ENCODE results near the gene POLRMT. TPM values are rescaled to one million over a fixed set of nuclear protein-coding genes. Genes with fewer than 3 reads are reported as not detected.

POLRMT gene
- total and polyA plus RNA-seq, 4 donors = 10.1 to 76.6 (median 26.6) TPM

DNA sequence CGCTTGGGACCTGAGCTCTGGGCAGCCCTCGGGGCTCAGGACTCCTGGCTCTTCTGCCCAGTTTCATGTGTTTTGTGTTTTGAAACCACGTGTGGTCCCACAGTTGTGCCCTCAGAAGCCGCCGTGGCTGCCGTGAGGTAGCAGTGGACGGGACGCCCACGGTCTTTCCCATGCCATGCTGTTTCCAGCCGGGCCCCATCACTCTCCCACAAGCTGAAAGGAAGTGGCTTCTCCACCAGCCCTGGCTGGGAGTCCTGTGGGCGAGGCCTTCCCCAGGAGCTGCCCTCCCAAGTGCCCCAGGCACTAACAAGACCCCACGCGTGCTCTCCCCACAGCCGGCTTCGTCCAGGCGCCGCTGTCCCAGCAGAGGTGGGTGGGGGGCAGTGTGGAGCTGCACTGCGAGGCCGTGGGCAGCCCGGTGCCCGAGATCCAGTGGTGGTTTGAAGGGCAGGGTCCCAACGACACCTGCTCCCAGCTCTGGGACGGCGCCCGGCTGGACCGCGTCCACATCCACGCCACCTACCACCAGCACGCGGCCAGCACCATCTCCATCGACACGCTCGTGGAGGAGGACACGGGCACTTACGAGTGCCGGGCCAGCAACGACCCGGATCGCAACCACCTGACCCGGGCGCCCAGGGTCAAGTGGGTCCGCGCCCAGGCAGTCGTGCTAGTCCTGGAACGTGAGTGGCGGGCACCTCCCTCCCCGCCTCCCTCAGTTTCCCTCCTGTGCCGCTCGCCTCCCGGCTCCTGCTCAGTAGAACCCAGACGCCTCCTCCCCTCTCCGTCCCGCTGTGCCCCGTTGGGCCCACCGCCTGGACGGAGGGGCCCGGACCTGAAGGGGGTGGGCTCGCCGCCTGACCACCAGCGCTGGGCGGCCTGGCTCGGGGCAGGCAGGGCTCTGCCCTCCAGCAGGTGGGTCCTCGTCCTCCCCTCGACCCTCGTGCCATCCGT lies 55.6 kb downstream of the POLRMT start:
- Histone ChIP-seq H3K4me1 (ENCODE audit: control insufficient read depth in 1 of 2, insufficient read depth in 2 of 2, low read length in 2 of 2) (peaks cover 0 to 3% of the 10 kb centered on the region in 2 donors), H3K27me3 (ENCODE audit: control insufficient read depth in 1 of 2, insufficient read depth in 2 of 2, low read length in 1 of 2) (no peaks in the 10 kb centered on the region), H3K27ac (ENCODE audit: low read depth in 1 of 2, low read length in 2 of 2) (no peak overlapping the region), H3K9me3 (ENCODE audit: control insufficient read depth, low read length) (no peaks in the 10 kb centered on the region), H3K4me3 (ENCODE audit: low read length in 2 of 2) (no peak overlapping the region), H3K36me3 (ENCODE audit: control insufficient read depth in 1 of 2, insufficient read depth in 2 of 2, low read length in 1 of 2) (peaks cover 0 to 3% of the 10 kb centered on the region in 2 donors)
- DNase-seq (no peak), ATAC-seq (ENCODE audit: low FRiP score) (no peak)
- 90 to 93% methylated on average over 51 to 66 of the region's 66 CpGs for WGBS, 2 donors
- intact Hi-C loops (cut with DNase I) = no loop called here

DNA sequence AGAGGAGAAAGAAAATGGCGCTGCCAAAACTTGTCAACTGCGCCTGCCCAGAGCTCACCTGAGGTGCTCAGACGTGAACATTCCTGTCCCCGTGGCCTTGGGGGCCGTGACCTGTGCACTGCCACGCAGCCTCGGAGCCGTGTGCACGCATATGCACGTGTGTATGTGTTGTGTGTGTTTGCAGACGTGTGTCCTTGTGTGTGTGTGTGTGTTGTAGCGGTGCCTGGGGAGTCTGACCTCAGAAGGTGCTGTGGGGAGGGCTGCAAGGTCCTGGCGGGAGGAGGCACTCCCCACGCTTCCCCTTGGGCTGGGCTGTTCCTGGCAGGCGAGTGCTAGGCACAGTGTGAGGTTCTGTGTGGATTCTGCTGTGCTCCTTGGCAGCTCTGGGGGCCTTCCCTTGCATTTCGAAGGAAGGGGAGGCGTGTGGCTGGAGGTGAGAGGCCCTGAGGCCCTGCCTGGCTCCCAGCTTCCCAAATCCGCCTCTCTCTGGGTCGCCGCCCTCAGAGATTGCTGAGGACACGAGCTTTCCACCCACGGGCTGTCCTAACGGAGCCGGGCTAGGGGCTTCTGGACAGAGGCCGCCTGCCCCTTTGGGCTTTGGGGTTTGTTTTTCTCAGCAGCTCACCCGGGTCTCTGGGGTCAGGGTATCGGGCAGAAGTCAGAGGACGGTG lies 56.4 kb downstream of the POLRMT start:
- Histone ChIP-seq H3K4me1 (ENCODE audit: control insufficient read depth in 1 of 2, insufficient read depth in 2 of 2, low read length in 2 of 2) (peaks cover 0 to 3% of the 10 kb centered on the region in 2 donors), H3K9me3 (ENCODE audit: control insufficient read depth, low read length) (no peaks in the 10 kb centered on the region), H3K27me3 (ENCODE audit: control insufficient read depth in 1 of 2, insufficient read depth in 2 of 2, low read length in 1 of 2) (no peaks in the 10 kb centered on the region), H3K27ac (ENCODE audit: low read depth in 1 of 2, low read length in 2 of 2) (no peak overlapping the region), H3K4me3 (ENCODE audit: low read length in 2 of 2) (no peak overlapping the region), H3K36me3 (ENCODE audit: control insufficient read depth in 1 of 2, insufficient read depth in 2 of 2, low read length in 1 of 2) (peaks cover 0 to 1% of the 10 kb centered on the region in 2 donors)
- intact Hi-C loops (cut with DNase I) = no loop called here
- ATAC-seq (ENCODE audit: low FRiP score) = no peak
- no peak for DNase-seq
- 90% methylated on average over 27 to 28 of the region's 28 CpGs for WGBS, 2 donors

- Histone ChIP-seq H3K4me3 (ENCODE audit: low read length in 2 of 2) (no peak overlapping the region), H3K4me1 (ENCODE audit: control insufficient read depth in 1 of 2, insufficient read depth in 2 of 2, low read length in 2 of 2) (peaks cover 0 to 3% of the 10 kb centered on the region in 2 donors), H3K27me3 (ENCODE audit: control insufficient read depth in 1 of 2, insufficient read depth in 2 of 2, low read length in 1 of 2) (no peaks in the 10 kb centered on the region), H3K36me3 (ENCODE audit: control insufficient read depth in 1 of 2, insufficient read depth in 2 of 2, low read length in 1 of 2) (no peaks in the 10 kb centered on the region), H3K27ac (ENCODE audit: low read depth in 1 of 2, low read length in 2 of 2) (no peak overlapping the region), H3K9me3 (ENCODE audit: control insufficient read depth, low read length) (no peaks in the 10 kb centered on the region)
- ATAC-seq (ENCODE audit: low FRiP score) (no peak), DNase-seq (peak in 1 of 2 donors; percentile 75)
- 37 to 38% methylated on average over 38 of the region's 38 CpGs for WGBS, 2 donors
- intact Hi-C loops (cut with DNase I) = no loop called here
These were observed 57.5 kb downstream of the POLRMT start for GRCh38 chr19:575527-576506.

DNA sequence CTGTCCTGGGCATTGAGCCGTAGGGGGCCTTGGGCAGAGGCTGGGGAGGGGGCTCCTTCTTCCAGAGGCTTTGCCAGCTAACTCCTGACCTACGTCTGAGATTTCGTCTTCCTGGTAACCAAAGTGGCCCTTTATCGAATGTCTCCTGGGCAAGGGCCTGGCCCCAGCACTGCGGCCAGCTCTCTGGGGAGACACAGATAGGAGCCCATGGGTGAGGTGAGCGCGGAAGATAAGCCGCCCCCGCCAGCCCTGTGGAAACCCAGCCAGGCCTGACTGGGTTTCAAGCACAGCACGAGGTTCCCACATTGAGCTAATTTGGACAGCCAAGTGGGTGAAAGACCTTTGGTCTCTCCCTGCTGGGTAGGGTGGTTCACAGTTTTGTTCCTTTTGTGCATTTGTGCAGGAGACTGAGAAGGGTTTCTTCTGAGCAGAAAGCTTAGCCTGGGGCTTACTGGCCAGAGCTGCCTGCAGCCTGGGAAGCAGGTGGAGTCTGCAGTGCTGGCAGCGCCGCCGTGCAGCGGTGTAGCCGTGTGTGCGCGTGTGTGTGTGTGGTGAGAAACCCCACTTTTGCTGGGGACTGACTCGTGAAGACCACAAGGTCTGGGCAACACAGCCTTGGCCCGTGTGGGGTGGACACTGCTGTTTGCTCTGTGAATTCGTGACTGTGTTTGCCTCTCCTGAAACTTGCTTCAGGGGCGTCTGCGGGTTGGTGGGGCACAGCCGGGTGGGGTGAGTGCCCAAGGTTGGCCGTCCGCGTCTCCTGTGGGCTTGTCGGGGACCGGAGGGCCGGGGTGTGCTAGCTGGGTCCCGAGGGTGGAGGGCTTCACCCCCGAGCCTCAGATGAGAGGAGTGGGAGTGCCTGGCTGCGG lies 58.4 kb downstream of the POLRMT start:
- DNase-seq (peak in 1 of 2 donors; percentile 75), ATAC-seq (ENCODE audit: low FRiP score) (no peak)
- intact Hi-C loops (cut with DNase I) = no loop called here

GRCh38 chr19:573519-573825 lies 59.9 kb downstream of the POLRMT start:
- peaks cover 0 to 3% of the 10 kb centered on the region in 2 donors for H3K4me1 ChIP-seq (ENCODE audit: control insufficient read depth in 1 of 2, insufficient read depth in 2 of 2, low read length in 2 of 2)
- ATAC-seq (ENCODE audit: low FRiP score) (no peak), DNase-seq (no peak)
- H3K36me3 ChIP-seq (ENCODE audit: control insufficient read depth in 1 of 2, insufficient read depth in 2 of 2, low read length in 1 of 2) = no peaks in the 10 kb centered on the region
- WGBS, 2 donors = 8 to 9% methylated on average over 15 of the region's 15 CpGs
- peak overlapping the region in 1 of 2 donors; percentile 91 for H3K4me3 ChIP-seq (ENCODE audit: low read length in 2 of 2)
- H3K27ac ChIP-seq (ENCODE audit: low read depth in 1 of 2, low read length in 2 of 2) = no peak overlapping the region
- intact Hi-C loops (cut with DNase I) = no loop called here
- H3K27me3 ChIP-seq (ENCODE audit: control insufficient read depth in 1 of 2, insufficient read depth in 2 of 2, low read length in 1 of 2) = no peaks in the 10 kb centered on the region
- H3K9me3 ChIP-seq (ENCODE audit: control insufficient read depth, low read length) = no peaks in the 10 kb centered on the region

More for the DNA sequence above, 58.4 kb downstream of the POLRMT start:
- 13 to 14% methylated on average over 32 of the region's 32 CpGs for WGBS, 2 donors
- peaks cover 0 to 3% of the 10 kb centered on the region in 2 donors for H3K4me1 ChIP-seq (ENCODE audit: control insufficient read depth in 1 of 2, insufficient read depth in 2 of 2, low read length in 2 of 2)
- no peak overlapping the region for H3K27ac ChIP-seq (ENCODE audit: low read depth in 1 of 2, low read length in 2 of 2)
- H3K27me3 ChIP-seq (ENCODE audit: control insufficient read depth in 1 of 2, insufficient read depth in 2 of 2, low read length in 1 of 2) = no peaks in the 10 kb centered on the region
- H3K9me3 ChIP-seq (ENCODE audit: control insufficient read depth, low read length) = no peaks in the 10 kb centered on the region
- H3K4me3 ChIP-seq (ENCODE audit: low read length in 2 of 2) = no peak overlapping the region
- no peaks in the 10 kb centered on the region for H3K36me3 ChIP-seq (ENCODE audit: control insufficient read depth in 1 of 2, insufficient read depth in 2 of 2, low read length in 1 of 2)

GRCh38 chr19:572743-573518 lies 60.4 kb downstream of the POLRMT start:
- H3K4me3 ChIP-seq (ENCODE audit: low read length in 2 of 2) = peak overlapping the region; percentile 91 to 95
- ATAC-seq (ENCODE audit: low FRiP score) (peak; percentile 9), DNase-seq (peak; percentile 77 to 82)
- no peak overlapping the region for H3K27ac ChIP-seq (ENCODE audit: low read depth in 1 of 2, low read length in 2 of 2)
- intact Hi-C loops (cut with DNase I) = no loop called here
- H3K4me1 ChIP-seq (ENCODE audit: control insufficient read depth in 1 of 2, insufficient read depth in 2 of 2, low read length in 2 of 2) = peaks cover 0 to 3% of the 10 kb centered on the region in 2 donors
- no peaks in the 10 kb centered on the region for H3K36me3 ChIP-seq (ENCODE audit: control insufficient read depth in 1 of 2, insufficient read depth in 2 of 2, low read length in 1 of 2)
- no peaks in the 10 kb centered on the region for H3K27me3 ChIP-seq (ENCODE audit: control insufficient read depth in 1 of 2, insufficient read depth in 2 of 2, low read length in 1 of 2)
- H3K9me3 ChIP-seq (ENCODE audit: control insufficient read depth, low read length) = no peaks in the 10 kb centered on the region
- 0% methylated on average over 42 to 55 of the region's 55 CpGs for WGBS, 2 donors

GRCh38 chr19:572140-572742 lies 61.1 kb downstream of the POLRMT start, which contains the start of gene BSG:
TSS of gene BSG (plus strand) at chr19:572596. CDS start at chr19:572635, 39 bp downstream.
- H3K36me3 ChIP-seq (ENCODE audit: control insufficient read depth in 1 of 2, insufficient read depth in 2 of 2, low read length in 1 of 2) = no peaks in the 10 kb centered on the region
- peaks cover 0 to 3% of the 10 kb centered on the region in 2 donors for H3K4me1 ChIP-seq (ENCODE audit: control insufficient read depth in 1 of 2, insufficient read depth in 2 of 2, low read length in 2 of 2)
- H3K27ac ChIP-seq (ENCODE audit: low read depth in 1 of 2, low read length in 2 of 2) = peak within 1 kb of the TSS in 1 of 2 donors; percentile 16
- 0% methylated on average over 69 to 79 of the region's 79 CpGs for WGBS, 2 donors
- H3K9me3 ChIP-seq (ENCODE audit: control insufficient read depth, low read length) = no peaks in the 10 kb centered on the region
- H3K4me3 ChIP-seq (ENCODE audit: low read length in 2 of 2) = peak within 1 kb of the TSS; percentile 91 to 95
- no peaks in the 10 kb centered on the region for H3K27me3 ChIP-seq (ENCODE audit: control insufficient read depth in 1 of 2, insufficient read depth in 2 of 2, low read length in 1 of 2)
- DNase-seq = peak; percentile 99
- intact Hi-C loops (cut with DNase I) = no loop called here
- ATAC-seq (ENCODE audit: low FRiP score) = peak; percentile 96
